HG03097 (cell line): ENCODE data around the gene USP15.

Source experiments
- ATAC-seq: cut with Tn5 transposase; IDR thresholded peaks from one replicate; pipeline ENCODE4 v1.9.1; 2021; ENCODE audit not compliant: unreplicated experiment, low FRiP score

Gene USP15

GRCh38 chr12:62279058-62279457 is 18.9 kb downstream of the USP15 start:
- no peak for ATAC-seq

GRCh38 chr12:62279961-62280360 is 19.8 kb downstream of the USP15 start:
- ATAC-seq = no peak

- no peak for ATAC-seq
These were observed 22.0 kb downstream of the USP15 start for GRCh38 chr12:62282057-62282774.

GRCh38 chr12:62284749-62285148 is 24.5 kb downstream of the USP15 start:
- no peak for ATAC-seq

- no peak for ATAC-seq
These were observed 25.1 kb downstream of the USP15 start for GRCh38 chr12:62285284-62285683.

GRCh38 chr12:62288328-62288727 is 28.1 kb downstream of the USP15 start:
- ATAC-seq = no peak

- no peak for ATAC-seq
These were observed 30.6 kb downstream of the USP15 start for GRCh38 chr12:62290846-62291245.

- ATAC-seq = no peak
These were observed 31.9 kb downstream of the USP15 start for GRCh38 chr12:62291864-62292760.

- ATAC-seq = no peak
These were observed 32.6 kb downstream of the USP15 start for GRCh38 chr12:62292761-62293344.

GRCh38 chr12:62294378-62294777 is 34.2 kb downstream of the USP15 start:
- no peak for ATAC-seq

GRCh38 chr12:62296001-62296400 is 35.8 kb downstream of the USP15 start:
- no peak for ATAC-seq

- ATAC-seq = no peak
These were observed 37.1 kb downstream of the USP15 start for GRCh38 chr12:62297321-62297720.

GRCh38 chr12:62299617-62300016 is 39.4 kb downstream of the USP15 start:
- ATAC-seq = no peak

GRCh38 chr12:62301080-62301798 is 41.0 kb downstream of the USP15 start:
- ATAC-seq = no peak

- ATAC-seq = no peak
These were observed 41.6 kb downstream of the USP15 start for GRCh38 chr12:62301799-62302133.

- no peak for ATAC-seq
These were observed 44.4 kb downstream of the USP15 start for GRCh38 chr12:62304560-62304959.

GRCh38 chr12:62305778-62306177 is 45.6 kb downstream of the USP15 start:
- ATAC-seq = no peak

GRCh38 chr12:62306569-62307530 is 46.6 kb downstream of the USP15 start:
- no peak for ATAC-seq

GRCh38 chr12:62308201-62308600 is 48.0 kb downstream of the USP15 start:
- no peak for ATAC-seq
